CD14-positive monocyte (primary cell): Measurements from ENCODE around the gene SRF. TPM values are rescaled to one million over a fixed set of nuclear protein-coding genes. Genes with fewer than 3 reads are reported as not detected.
A peak's percentile ranks its signal among the peaks of the same experiment; 100 is the strongest.

Experiments used
- DNase-seq, 3 donors: peaks; one replicate each; pipeline ENCODE4 v3.0.0-alpha.2; 2011 to 2022
- H2AFZ ChIP-seq: 2 replicates; pipeline ENCODE4 v1.6.0; 2012; ENCODE audit warnings: mild to moderate bottlenecking, low read depth, low read length, inconsistent platforms; ENCODE audit not compliant: insufficient read depth, poor library complexity, severe bottlenecking
- H3K27ac ChIP-seq, 2 donors: 1 replicate in 1 of 2; 2 replicates in 1 of 2; pipeline ENCODE4 v1.5.1; 2012 to 2013; ENCODE audit warnings: low read length in 2 of 2, control low read depth in 1 of 2, inconsistent platforms in 1 of 2, low read depth in 1 of 2, mild to moderate bottlenecking in 1 of 2
- H3K27me3 ChIP-seq, 2 donors: one replicate each; pipeline versions ENCODE4 v1.6.0 to v1.6.1; 2011 to 2013; ENCODE audit warnings: low read length in 2 of 2; ENCODE audit not compliant: control insufficient read depth in 2 of 2, insufficient read depth in 2 of 2
- H3K36me3 ChIP-seq, 2 donors: replicated peaks in 1 of 2; 1 replicate in 1 of 2; 2 replicates in 1 of 2; pipeline versions ENCODE4 v1.5.1 to v1.6.1; 2012 to 2013; ENCODE audit warnings: low read length in 2 of 2, control low read depth in 1 of 2, inconsistent platforms in 1 of 2, mild to moderate bottlenecking in 1 of 2; ENCODE audit not compliant: insufficient read depth in 2 of 2, control insufficient read depth in 1 of 2
- H3K4me1 ChIP-seq, 2 donors: 1 replicate in 1 of 2; 2 replicates in 1 of 2; pipeline versions ENCODE4 v1.5.1 to v1.6.1; 2012 to 2013; ENCODE audit warnings: low read length in 2 of 2, control low read depth in 1 of 2, inconsistent platforms in 1 of 2, mild to moderate bottlenecking in 1 of 2, moderate library complexity in 1 of 2; ENCODE audit not compliant: insufficient read depth in 2 of 2, control insufficient read depth in 1 of 2
- H3K4me2 ChIP-seq: replicated peaks from 2 replicates; pipeline ENCODE3; 2012; ENCODE audit warnings: low read length, moderate library complexity, mild to moderate bottlenecking; ENCODE audit not compliant: poor library complexity, severe bottlenecking; ENCODE audit errors: extremely low read depth
- H3K4me3 ChIP-seq, 3 experiments: fragments of 200-600 bp in 1 of 3; sonication (generic) in 1 of 3; replicated peaks in 1 of 3; 1 replicate in 2 of 3; 2 replicates in 1 of 3; pipeline ENCODE4 v1.5.1; 2011 to 2013; ENCODE audit warnings: low read length in 3 of 3, mild to moderate bottlenecking in 3 of 3, control low read depth in 2 of 3, low read depth in 2 of 3, inconsistent platforms in 1 of 3, moderate library complexity in 1 of 3
- H3K79me2 ChIP-seq: 2 replicates; pipeline ENCODE4 v1.6.0; 2012; ENCODE audit warnings: mild to moderate bottlenecking, control low read depth, inconsistent platforms, low read length, moderate library complexity; ENCODE audit not compliant: insufficient read depth
- H3K9ac ChIP-seq: 2 replicates; pipeline ENCODE4 v1.6.0; 2017; ENCODE audit warnings: low read length, mild to moderate bottlenecking; ENCODE audit not compliant: insufficient read depth, poor library complexity, severe bottlenecking
- H3K9me3 ChIP-seq, 2 donors: replicated peaks in 1 of 2; 1 replicate in 1 of 2; 2 replicates in 1 of 2; pipeline versions ENCODE4 v1.5.1 to v1.6.1; 2012 to 2013; ENCODE audit warnings: low read length in 2 of 2, control low read depth in 1 of 2; ENCODE audit not compliant: control insufficient read depth in 1 of 2, insufficient read depth in 1 of 2
- H4K20me1 ChIP-seq: 2 replicates; pipeline ENCODE4 v1.6.0; 2012; ENCODE audit warnings: mild to moderate bottlenecking, low read length, control low read depth, moderate library complexity; ENCODE audit not compliant: insufficient read depth
- H3K27ac Mint-ChIP-seq, 7 donors: one replicate each; pipeline ENCODE4 v1.8.0; 2020; ENCODE audit warnings: mild to moderate bottlenecking in 7 of 7, mixed read lengths in 7 of 7, moderate library complexity in 6 of 7, inconsistent platforms in 2 of 7
- H3K27me3 Mint-ChIP-seq, 3 donors: one replicate each; pipeline ENCODE4 v1.8.0; 2021 to 2022; ENCODE audit warnings: low read depth in 3 of 3, mild to moderate bottlenecking in 3 of 3, mixed read lengths in 3 of 3, moderate library complexity in 3 of 3, inconsistent platforms in 1 of 3
- H3K36me3 Mint-ChIP-seq, 2 donors: one replicate each; pipeline ENCODE4 v1.8.0; 2020; ENCODE audit warnings: mixed read lengths in 2 of 2, inconsistent platforms in 1 of 2, mild to moderate bottlenecking in 1 of 2
- H3K4me1 Mint-ChIP-seq: one replicate; pipeline ENCODE4 v1.8.0; 2020; ENCODE audit warnings: mild to moderate bottlenecking, mixed read lengths
- H3K4me3 Mint-ChIP-seq, 2 donors: one replicate each; pipeline ENCODE4 v1.8.0; 2020; ENCODE audit warnings: mild to moderate bottlenecking in 2 of 2, mixed read lengths in 2 of 2, moderate library complexity in 1 of 2
- H3K9me3 Mint-ChIP-seq, 7 donors: one replicate each; pipeline ENCODE4 v1.8.0; 2020 to 2022; ENCODE audit warnings: mixed read lengths in 7 of 7, mild to moderate bottlenecking in 6 of 7, moderate library complexity in 6 of 7, inconsistent platforms in 2 of 7
- WGBS: methylation state at CpG from one replicate; pipeline ENCODE4 v1.1.5; 2013; ENCODE audit warnings: missing lambda C conversion rate; ENCODE audit not compliant: insufficient coverage; 5-methylcytosine and 5-hydroxymethylcytosine counted together
- intact Hi-C, 2 donors: fragments of 100-400 bp; cut with micrococcal nuclease; formaldehyde crosslinking; loops; one replicate each; pipeline versions ENCODE4 v1.15.0 to v1.15.1; 2023
- polyA plus RNA-seq, 3 donors: library from polyadenylated mRNA; depleted of rRNA in 1 of 3; unstranded in 2 of 3; stranded (reverse) in 1 of 3; fragments of 300-500 nt in 2 of 3; fragments of >200 nt in 1 of 3; fragmentation: Illumina TruSeq in 2 of 3; gene quantifications; 1 replicate in 2 of 3; 2 replicates in 1 of 3; pipeline ENCODE4 v1.2.3, GENCODE V29; 2012 to 2021
- TF ChIP-seq, protein P1 (sequence below): fragments of 200-600 bp; IDR thresholded peaks from one replicate; pipeline ENCODE4 v1.8.0; 2022; ENCODE audit warnings: antibody characterized with exemption, mild to moderate bottlenecking

Gene SRF
- polyA plus RNA-seq, 3 donors: 3.6 to 26.9 (median 3.8) TPM

DNA sequence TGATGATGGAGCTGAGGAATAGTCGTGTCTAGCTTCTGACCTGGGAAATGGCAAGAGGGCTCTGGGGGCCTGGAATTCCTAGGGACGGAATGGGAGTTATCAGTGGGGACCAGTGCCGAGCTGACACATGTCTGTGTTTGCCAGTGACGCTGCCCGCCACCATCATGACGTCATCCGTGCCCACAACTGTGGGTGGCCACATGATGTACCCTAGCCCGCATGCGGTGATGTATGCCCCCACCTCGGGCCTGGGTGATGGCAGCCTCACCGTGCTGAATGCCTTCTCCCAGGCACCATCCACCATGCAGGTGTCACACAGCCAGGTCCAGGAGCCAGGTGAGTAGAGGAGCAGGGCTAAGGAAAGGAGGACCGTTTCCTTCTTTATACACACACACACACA, 7.1 kb downstream of the SRF start:
- Histone ChIP-seq H3K27ac (peak overlapping the region in 1 of 2 donors; percentile 26), H3K9ac (no peak overlapping the region), H3K27me3 (no peaks in the 10 kb centered on the region), H4K20me1 (peaks cover 30% of the 10 kb centered on the region), H3K9me3 (no peaks in the 10 kb centered on the region), H3K4me1 (peaks cover 39 to 46% of the 10 kb centered on the region in 2 donors), H3K36me3 (peaks cover 30 to 51% of the 10 kb centered on the region in 2 donors), H3K79me2 (peaks cover 29% of the 10 kb centered on the region), H3K4me2 (no peak overlapping the region), H3K4me3 (no peak overlapping the region), H2AFZ (no peak overlapping the region)
- H3K27me3 Mint-ChIP-seq: no peaks in the 10 kb centered on the region
- TF ChIP-seq, protein P1, sequence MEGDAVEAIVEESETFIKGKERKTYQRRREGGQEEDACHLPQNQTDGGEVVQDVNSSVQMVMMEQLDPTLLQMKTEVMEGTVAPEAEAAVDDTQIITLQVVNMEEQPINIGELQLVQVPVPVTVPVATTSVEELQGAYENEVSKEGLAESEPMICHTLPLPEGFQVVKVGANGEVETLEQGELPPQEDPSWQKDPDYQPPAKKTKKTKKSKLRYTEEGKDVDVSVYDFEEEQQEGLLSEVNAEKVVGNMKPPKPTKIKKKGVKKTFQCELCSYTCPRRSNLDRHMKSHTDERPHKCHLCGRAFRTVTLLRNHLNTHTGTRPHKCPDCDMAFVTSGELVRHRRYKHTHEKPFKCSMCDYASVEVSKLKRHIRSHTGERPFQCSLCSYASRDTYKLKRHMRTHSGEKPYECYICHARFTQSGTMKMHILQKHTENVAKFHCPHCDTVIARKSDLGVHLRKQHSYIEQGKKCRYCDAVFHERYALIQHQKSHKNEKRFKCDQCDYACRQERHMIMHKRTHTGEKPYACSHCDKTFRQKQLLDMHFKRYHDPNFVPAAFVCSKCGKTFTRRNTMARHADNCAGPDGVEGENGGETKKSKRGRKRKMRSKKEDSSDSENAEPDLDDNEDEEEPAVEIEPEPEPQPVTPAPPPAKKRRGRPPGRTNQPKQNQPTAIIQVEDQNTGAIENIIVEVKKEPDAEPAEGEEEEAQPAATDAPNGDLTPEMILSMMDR: no peak
- no peaks in the 10 kb centered on the region for H3K9me3 Mint-ChIP-seq
- H3K4me3 Mint-ChIP-seq: no peak overlapping the region
- no peak for DNase-seq
- 91% methylated on average over 7 of the region's 12 CpGs for WGBS
- H3K27ac Mint-ChIP-seq: peak overlapping the region in 3 of 7 donors; percentile 10 to 51 (median 20)
- peaks cover 39 to 56% of the 10 kb centered on the region in 2 donors for H3K36me3 Mint-ChIP-seq
- H3K4me1 Mint-ChIP-seq: peaks cover 42% of the 10 kb centered on the region
- intact Hi-C loops: loop anchor here in 1 of 2 donors (10.0 kb wide), 4 partner anchors 67 to 433 kb away; partner anchors contain the start of genes CUL7, KLC4, LRRC73 and MRPL2

DNA sequence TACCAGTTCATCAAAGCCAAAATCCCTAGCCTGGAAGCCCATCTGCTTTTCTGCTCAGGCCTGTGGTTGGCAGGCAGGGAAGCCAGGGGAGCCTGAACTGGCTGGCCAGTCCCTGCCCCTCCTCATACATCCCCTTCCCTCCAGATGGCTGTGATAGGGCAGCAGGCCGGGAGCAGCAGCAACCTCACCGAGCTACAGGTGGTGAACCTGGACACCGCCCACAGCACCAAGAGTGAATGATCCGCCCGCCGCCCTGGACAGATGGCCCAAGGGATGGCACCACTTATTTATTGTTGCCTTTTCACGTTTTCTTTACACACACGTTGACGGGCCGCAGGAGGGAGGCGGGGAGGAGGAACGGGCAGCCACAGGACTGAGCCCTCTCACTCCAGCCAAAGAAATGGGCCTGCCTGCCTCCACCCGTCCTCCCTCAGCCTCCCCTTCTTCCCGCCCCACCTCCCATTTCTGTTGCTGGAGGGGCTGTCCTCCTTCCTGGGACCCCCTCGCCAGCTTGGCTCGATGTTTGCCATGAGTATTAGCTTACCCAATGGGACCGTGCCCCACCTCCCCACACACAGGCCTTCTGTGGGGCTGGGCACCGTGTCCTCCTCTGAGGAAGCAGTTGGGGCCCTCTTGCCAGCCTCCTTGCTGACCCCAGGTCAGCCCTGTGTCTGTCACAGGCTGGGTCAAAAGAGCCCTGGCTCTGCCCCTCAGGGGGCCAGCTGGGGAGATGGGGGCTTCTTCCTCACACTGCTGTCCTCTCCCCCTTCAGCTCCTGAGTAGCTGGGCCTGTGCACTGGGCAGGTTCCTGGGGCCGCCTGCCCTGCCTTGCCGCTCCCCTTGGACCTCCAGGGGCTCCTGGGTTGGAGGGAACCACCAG, 8.1 kb downstream of the SRF start:
- TF ChIP-seq, protein P1: no peak
- peak overlapping the region in 4 of 7 donors; percentile 5 to 73 (median 32) for H3K27ac Mint-ChIP-seq
- no peak overlapping the region for H3K4me3 Mint-ChIP-seq
- WGBS: 97% methylated on average over 16 of the region's 20 CpGs
- no peak overlapping the region for H2AFZ ChIP-seq
- H3K79me2 ChIP-seq: peaks cover 19% of the 10 kb centered on the region
- DNase-seq: no peak
- no peaks in the 10 kb centered on the region for H3K27me3 ChIP-seq
- intact Hi-C loops: loop anchor here in 1 of 2 donors (10.0 kb wide), 4 partner anchors 66 to 434 kb away; partner anchors contain the start of genes CUL7, KLC4, LRRC73 and MRPL2
- H3K9me3 Mint-ChIP-seq: no peaks in the 10 kb centered on the region
- H3K27me3 Mint-ChIP-seq: peaks cover 0 to 2% (median 0%) of the 10 kb centered on the region in 3 donors
- H4K20me1 ChIP-seq: peaks cover 21% of the 10 kb centered on the region
- peaks cover 31 to 41% of the 10 kb centered on the region in 2 donors for H3K4me1 ChIP-seq
- peak overlapping the region in 1 of 2 donors; percentile 31 for H3K27ac ChIP-seq
- H3K36me3 Mint-ChIP-seq: peaks cover 43 to 52% of the 10 kb centered on the region in 2 donors
- H3K36me3 ChIP-seq: peaks cover 30 to 53% of the 10 kb centered on the region in 2 donors
- H3K9me3 ChIP-seq: no peaks in the 10 kb centered on the region
- no peak overlapping the region for H3K9ac ChIP-seq
- H3K4me2 ChIP-seq: no peak overlapping the region
- H3K4me3 ChIP-seq: no peak overlapping the region
- peaks cover 41% of the 10 kb centered on the region for H3K4me1 Mint-ChIP-seq
